Retinal pigment epithelial cell (primary cell): Measurements from ENCODE around the gene VEGFA.
A peak's percentile ranks its signal among the peaks of the same experiment; 100 is the strongest.
"Not testable (repeated sequence)": the region's sequence is repeated elsewhere in the genome, so short reads cannot be mapped to it uniquely, and the experiment has no call there.

ENCODE experiments used
- DNase-seq: peaks from one replicate; pipeline ENCODE4 v3.0.0-alpha.2; 2010; ENCODE audit warnings: low read depth
- H3K4me3 ChIP-seq: 2 replicates; pipeline ENCODE4 v1.5.1; 2011; ENCODE audit warnings: mild to moderate bottlenecking, low read length, control low read depth, moderate library complexity
- TF ChIP-seq, protein P1 (sequence below): conservative IDR thresholded peaks from 2 replicates; pipeline ENCODE4 v1.5.1; 2011; ENCODE audit warnings: low read depth, low read length, control low read depth, inconsistent platforms

The VEGFA gene

DNA sequence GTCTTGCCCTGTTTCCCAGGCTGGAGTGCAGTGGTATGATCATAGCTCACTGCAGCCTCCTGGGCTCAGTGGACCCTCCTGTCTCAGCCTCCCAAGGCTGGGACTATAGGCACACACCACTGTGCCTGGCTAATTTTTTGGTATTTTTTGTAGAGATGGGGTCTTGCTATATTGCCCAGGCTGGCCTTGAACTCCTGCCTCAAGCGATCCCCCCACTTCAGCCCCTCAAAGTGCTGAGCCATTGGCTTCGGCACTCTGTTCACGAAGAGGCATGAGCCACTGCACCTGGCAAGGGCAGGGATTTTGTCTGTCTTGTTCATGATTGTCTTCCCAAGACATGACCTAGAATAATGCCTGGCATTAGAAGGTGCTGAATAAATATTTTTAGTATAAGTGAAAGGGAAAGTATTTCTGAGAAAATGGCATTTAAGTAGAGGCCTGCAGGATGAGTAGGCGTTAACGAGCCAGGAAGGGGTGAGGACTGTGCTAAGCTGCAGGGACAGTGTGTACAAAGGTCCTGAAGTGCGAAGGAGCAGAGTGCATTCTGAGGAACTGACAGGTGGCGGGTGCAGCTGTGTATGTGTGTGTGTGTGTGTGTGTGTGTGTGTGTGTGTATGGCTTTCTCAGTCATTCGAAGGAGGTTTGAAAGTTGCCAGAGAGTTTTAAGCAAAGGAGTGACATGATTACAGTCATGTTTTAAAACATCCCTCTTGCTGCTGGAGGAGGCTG, 43.0 kb downstream of the VEGFA start:
- DNase-seq, result no peak
- TF ChIP-seq, protein P1, sequence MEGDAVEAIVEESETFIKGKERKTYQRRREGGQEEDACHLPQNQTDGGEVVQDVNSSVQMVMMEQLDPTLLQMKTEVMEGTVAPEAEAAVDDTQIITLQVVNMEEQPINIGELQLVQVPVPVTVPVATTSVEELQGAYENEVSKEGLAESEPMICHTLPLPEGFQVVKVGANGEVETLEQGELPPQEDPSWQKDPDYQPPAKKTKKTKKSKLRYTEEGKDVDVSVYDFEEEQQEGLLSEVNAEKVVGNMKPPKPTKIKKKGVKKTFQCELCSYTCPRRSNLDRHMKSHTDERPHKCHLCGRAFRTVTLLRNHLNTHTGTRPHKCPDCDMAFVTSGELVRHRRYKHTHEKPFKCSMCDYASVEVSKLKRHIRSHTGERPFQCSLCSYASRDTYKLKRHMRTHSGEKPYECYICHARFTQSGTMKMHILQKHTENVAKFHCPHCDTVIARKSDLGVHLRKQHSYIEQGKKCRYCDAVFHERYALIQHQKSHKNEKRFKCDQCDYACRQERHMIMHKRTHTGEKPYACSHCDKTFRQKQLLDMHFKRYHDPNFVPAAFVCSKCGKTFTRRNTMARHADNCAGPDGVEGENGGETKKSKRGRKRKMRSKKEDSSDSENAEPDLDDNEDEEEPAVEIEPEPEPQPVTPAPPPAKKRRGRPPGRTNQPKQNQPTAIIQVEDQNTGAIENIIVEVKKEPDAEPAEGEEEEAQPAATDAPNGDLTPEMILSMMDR, result no peak

DNA sequence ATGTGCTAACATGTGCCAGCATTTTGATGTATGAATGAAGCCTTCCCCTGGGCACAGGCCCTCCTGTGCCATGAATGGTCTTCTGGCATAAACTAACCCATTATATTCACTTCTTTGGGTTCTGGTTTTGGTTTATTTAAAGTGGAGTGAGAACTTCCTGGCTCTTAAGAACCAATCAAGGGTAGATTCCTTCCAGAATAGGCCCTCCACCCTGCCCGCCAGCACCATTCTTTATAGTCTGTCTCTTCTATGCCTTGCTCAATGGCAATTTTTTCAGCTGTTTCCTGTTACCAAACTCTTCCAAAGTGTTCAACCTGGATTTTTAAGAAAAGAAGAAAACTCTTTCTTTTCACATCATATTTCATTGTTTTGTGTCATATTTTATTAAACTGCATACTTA, 44.1 kb downstream of the VEGFA start:
- TF ChIP-seq, protein P1, result no peak
- H3K4me3 ChIP-seq, result no peak overlapping the region
- DNase-seq, result no peak

More for the DNA sequence above, 43.0 kb downstream of the VEGFA start:
- H3K4me3 ChIP-seq, result no peak overlapping the region

DNA sequence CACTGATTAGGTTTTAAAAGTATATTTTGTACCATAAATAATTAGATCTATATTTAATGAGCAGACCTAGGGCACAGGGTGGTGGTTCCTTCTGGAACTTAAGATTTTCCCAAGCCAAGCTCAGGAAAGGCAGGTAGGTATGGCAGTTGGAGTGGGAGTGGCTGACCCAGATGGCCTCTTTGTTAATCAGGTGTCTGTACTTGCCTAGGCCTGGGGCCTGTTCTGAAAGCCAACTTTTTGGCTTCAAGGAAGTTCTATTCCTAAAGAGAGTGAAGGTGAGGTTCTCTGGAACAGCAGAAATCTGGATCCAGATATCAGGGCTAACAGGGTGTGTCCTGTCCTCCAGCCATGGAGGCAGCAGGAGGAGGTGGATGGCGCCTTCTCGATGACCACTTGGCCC, 44.9 kb downstream of the VEGFA start:
- no peak overlapping the region for H3K4me3 ChIP-seq
- TF ChIP-seq, protein P1, result no peak
- no peak for DNase-seq

DNA sequence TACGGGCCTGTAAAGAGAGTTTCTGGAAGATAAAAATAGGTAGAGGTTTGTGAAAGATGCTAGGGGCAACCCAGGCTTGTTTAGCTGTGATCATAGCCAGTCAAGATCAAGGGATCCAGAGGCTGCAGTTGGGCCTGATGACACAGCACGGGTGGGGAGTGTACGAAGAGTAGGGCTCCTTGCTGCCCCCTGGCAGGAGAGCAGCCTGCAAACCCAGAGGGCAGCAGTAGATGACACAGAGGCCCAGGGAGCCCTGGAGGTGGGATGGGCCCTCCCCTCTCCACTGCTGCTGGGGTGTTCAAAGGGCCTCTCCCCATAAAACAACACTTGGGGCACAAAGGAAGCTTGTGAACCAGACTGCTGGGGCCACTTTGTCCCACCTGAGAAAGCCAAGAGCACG, 47.2 kb downstream of the VEGFA start:
- TF ChIP-seq, protein P1, result peak; percentile 72
- no peak overlapping the region for H3K4me3 ChIP-seq
- no peak for DNase-seq

DNA sequence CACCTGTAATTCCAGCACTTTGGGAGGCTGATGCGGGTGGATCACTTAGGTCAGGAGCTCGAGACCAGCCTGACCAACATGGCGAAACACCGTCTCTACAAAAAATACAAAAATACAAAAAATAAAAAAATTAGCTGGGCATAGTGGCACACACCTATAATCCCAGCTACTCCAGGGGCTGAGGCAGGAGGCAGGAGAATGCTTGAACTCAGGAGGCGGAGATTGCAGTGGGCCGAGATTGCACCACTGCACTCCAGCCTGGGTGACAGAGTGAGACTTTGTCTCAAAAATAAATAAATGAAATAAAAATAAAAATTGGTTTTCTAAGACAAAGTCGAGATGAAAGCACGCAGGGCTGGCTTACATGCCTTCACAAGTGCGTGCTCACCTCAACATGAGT, 49.0 kb downstream of the VEGFA start:
- not testable (repeated sequence) for DNase-seq, H3K4me3 ChIP-seq

DNA sequence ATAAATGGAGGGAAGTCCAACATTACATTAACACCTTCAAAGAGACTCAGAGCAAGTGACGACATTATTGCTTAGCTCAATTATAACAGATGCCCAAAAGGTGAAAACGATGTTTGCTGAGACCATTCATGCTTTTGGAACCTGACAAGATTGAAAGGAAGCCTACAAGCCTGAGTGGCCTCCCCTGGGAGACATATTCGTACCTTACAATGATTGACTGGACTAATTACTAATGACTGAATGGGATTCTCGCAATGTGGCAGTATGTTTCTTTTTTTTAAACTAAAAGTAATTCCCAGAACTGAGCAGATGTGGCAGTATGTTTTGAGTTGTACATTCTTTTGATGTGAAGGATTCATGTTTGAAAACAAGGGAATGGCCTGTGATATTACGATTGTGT, 49.9 kb downstream of the VEGFA start:
- TF ChIP-seq, protein P1, result no peak
- DNase-seq, result no peak
- H3K4me3 ChIP-seq, result no peak overlapping the region

DNA sequence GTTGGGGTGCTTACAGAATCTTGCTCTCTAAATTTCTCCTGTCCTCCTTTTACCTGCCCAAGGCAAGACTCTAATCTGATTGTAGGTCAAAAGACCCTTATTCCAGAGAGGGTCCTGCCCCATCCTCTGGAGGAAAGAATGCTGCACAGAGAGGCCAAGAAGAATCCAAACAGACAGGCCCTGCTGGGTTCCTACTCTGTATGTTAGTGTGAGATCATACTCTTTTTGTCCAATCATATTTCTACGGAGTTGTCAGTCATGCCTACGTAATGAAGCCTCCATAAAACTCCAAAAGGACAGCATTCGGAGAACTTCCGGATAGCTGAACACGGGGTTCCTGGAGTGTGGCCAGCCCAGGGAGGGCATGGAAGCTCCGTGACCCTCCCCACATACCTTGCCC, 50.5 kb downstream of the VEGFA start:
- no peak overlapping the region for H3K4me3 ChIP-seq
- DNase-seq, result no peak
- TF ChIP-seq, protein P1, result no peak
